GM18861 (cell line): ENCODE data around the gene TRAF4.
"Not testable (repeated sequence)": the region's sequence is repeated elsewhere in the genome, so short reads cannot be mapped to it uniquely, and the experiment has no call there.

ENCODE experiments used
- ATAC-seq: cut with Tn5 transposase; IDR thresholded peaks from one replicate; pipeline ENCODE4 v1.9.1; 2021; ENCODE audit not compliant: unreplicated experiment

The TRAF4 gene

GRCh38 chr17:28765038-28765437 is 21.2 kb downstream of the TRAF4 start:
- ATAC-seq: no peak

GRCh38 chr17:28773736-28774135 is 29.9 kb downstream of the TRAF4 start:
- ATAC-seq: no peak

- no peak for ATAC-seq
Observed at GRCh38 chr17:28774206-28774605, 30.4 kb downstream of the TRAF4 start.

GRCh38 chr17:28777178-28777577 is 33.4 kb downstream of the TRAF4 start:
- no peak for ATAC-seq

DNA sequence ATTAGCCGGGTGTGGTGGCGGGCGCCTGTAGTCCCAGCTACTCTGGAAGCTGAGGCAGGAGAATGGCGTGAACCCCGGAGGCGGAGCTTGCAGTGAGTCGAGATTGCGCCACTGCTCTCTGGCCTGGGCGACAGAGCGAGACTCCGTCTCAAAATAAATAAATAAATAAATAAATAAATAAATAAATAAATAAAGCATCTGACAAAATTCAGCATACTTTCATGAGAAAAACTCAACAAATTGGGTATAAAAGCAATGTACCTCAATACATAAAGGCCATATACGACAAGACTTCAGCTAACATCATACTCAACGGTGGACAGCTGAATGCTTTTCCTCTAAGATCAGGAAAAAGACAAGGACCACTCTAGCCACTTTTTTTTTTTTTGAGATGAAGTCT is 35.8 kb downstream of the TRAF4 start:
- ATAC-seq: not testable (repeated sequence)

DNA sequence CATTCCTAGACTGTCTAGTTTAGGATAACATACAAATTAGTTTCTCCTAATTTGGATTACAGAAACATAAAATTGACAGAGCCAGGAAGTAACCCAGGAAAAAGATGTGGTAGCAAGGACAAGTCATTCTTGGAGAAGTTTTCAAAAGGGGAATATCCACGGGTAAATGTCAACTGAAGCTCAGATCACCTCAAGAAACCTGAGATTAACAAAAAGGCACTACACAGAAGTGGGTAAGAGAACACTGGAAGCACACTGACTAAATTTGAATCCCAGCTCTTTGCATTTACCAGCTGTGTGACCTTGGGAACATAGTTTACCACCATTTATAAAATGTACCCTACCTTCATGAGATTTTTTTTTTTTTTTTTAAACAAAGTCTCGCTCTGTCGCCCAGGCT is 39.4 kb downstream of the TRAF4 start:
- ATAC-seq: no peak

DNA sequence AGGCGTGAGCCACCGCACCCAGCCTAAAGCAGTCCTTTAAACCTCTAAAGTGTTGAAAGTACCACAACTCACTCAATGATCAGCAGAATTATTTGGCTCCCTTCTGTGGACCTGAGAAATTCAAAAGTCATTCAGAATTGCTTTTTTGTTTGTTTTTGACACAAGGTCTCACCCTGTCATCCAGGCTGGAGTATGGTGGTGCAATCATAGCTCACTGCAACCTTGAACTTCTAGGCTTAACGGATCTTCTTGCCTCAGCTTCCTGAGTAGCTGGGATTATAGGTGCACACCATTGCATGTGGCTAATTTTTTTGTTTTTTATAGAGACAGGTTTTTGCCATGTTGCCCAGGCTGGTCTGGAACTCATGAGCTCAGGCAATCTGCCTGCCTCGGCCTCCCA is 44.3 kb downstream of the TRAF4 start:
- no peak for ATAC-seq

- no peak for ATAC-seq
Observed at GRCh38 chr17:28792877-28793661, 49.3 kb downstream of the TRAF4 start.

- ATAC-seq: not testable (repeated sequence)
Observed at GRCh38 chr17:28794846-28795441, 51.1 kb downstream of the TRAF4 start.

DNA sequence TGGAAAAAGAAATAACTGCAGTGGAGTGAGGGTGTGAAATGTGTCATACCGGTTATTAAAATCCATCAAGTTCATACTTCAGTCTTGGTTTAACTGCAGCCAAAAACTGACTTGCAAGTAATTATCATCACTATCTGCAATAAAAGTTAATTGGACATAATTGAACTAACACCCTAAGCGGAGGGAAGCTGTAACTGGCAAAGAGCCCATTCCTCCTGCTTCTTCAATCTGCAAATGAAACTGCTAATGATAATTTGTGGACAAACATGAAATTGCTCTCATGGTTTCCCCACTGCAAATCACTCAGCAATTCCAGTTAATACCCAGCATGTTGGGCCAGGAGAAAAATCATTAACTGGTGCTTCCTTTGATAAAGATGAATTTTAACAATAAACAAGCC is 52.3 kb downstream of the TRAF4 start:
- ATAC-seq: no peak
